NCI-H2107 treated with DMSO at 0.1 percent for 48 hours (cell line): ENCODE results near the gene RBM11.
A peak's percentile ranks its signal among the peaks of the same experiment; 100 is the strongest.
"Not testable (repeated sequence)": the region's sequence is repeated elsewhere in the genome, so short reads cannot be mapped to it uniquely, and the experiment has no call there.

Experiments
- DNase-seq: peaks from one replicate; lab custom pipeline; 2025; ENCODE audit not compliant: unreplicated experiment; lab: John Stamatoyannopoulos, UW

Gene RBM11

GRCh38 chr21:14215971-14216641 lies at the start of gene RBM11:
Gene RBM11 (plus strand): TSS chr21:14216157. CDS start chr21:14216187, 30 bp downstream.
- peak; percentile 63 for DNase-seq

- not testable (repeated sequence) for DNase-seq
These were observed 49.3 kb upstream of the RBM11 start for GRCh38 chr21:14166463-14167223.

GRCh38 chr21:14206222-14206621 lies 9.7 kb upstream of the RBM11 start:
- no peak for DNase-seq

GRCh38 chr21:14210738-14211137 lies 5.2 kb upstream of the RBM11 start, which contains the start of gene LIPI:
Gene LIPI (minus strand): TSS chr21:14210955. CDS start chr21:14210845, 110 bp downstream.
- DNase-seq: no peak

- DNase-seq: no peak
These were observed 2.8 kb upstream of the RBM11 start for GRCh38 chr21:14213164-14213563.

GRCh38 chr21:14223365-14223764 lies 7.4 kb downstream of the RBM11 start:
- DNase-seq: no peak

GRCh38 chr21:14229399-14229798 lies 13.4 kb downstream of the RBM11 start:
- DNase-seq: no peak

- no peak for DNase-seq
These were observed 19.1 kb downstream of the RBM11 start for GRCh38 chr21:14235101-14235500.

- DNase-seq: no peak
These were observed 20.2 kb downstream of the RBM11 start for GRCh38 chr21:14236180-14236579.

- no peak for DNase-seq
These were observed 23.3 kb downstream of the RBM11 start for GRCh38 chr21:14239281-14239680.

- DNase-seq: no peak
These were observed 25.3 kb downstream of the RBM11 start for GRCh38 chr21:14241297-14241696.

GRCh38 chr21:14243461-14243860 lies 27.5 kb downstream of the RBM11 start:
- no peak for DNase-seq

GRCh38 chr21:14243874-14244273 lies 27.9 kb downstream of the RBM11 start:
- DNase-seq: no peak

GRCh38 chr21:14244911-14245310 lies 29.0 kb downstream of the RBM11 start:
- DNase-seq: no peak

GRCh38 chr21:14245711-14246110 lies 29.8 kb downstream of the RBM11 start:
- DNase-seq: no peak

- no peak for DNase-seq
These were observed 35.4 kb downstream of the RBM11 start for GRCh38 chr21:14251336-14251735.

- DNase-seq: peak; percentile 65
These were observed 43.8 kb downstream of the RBM11 start for GRCh38 chr21:14259747-14260146.

- no peak for DNase-seq
These were observed 44.3 kb downstream of the RBM11 start for GRCh38 chr21:14260174-14260764.

GRCh38 chr21:14262039-14262438 lies 46.1 kb downstream of the RBM11 start:
- no peak for DNase-seq

- no peak for DNase-seq
These were observed 47.9 kb downstream of the RBM11 start for GRCh38 chr21:14263879-14264278.

GRCh38 chr21:14265023-14265422 lies 49.1 kb downstream of the RBM11 start:
- no peak for DNase-seq

- DNase-seq: no peak
These were observed 51.1 kb downstream of the RBM11 start for GRCh38 chr21:14267076-14267475.
